Ishikawa (cell line): ENCODE data around the gene CCIN.

Experiments
- CEBPB ChIP-seq: IDR thresholded peaks from 2 replicates; pipeline ENCODE4 v1.6.1; 2012
- CREB1 ChIP-seq: IDR thresholded peaks from 2 replicates; pipeline ENCODE4 v1.6.1; 2012; ENCODE audit warnings: low read depth
- EP300 ChIP-seq: IDR thresholded peaks from 2 replicates; pipeline ENCODE4 v1.6.1; 2012; ENCODE audit warnings: borderline replicate concordance
- FOXM1 ChIP-seq: IDR thresholded peaks from 2 replicates; pipeline ENCODE4 v1.6.1; 2012; ENCODE audit warnings: low read depth, borderline replicate concordance
- RAD21 ChIP-seq: IDR thresholded peaks from 2 replicates; pipeline ENCODE4 v1.6.1; 2012; ENCODE audit warnings: low read depth
- REST ChIP-seq: IDR thresholded peaks from 2 replicates; pipeline ENCODE4 v1.6.1; 2012; ENCODE audit warnings: low read depth, mild to moderate bottlenecking
- TAF1 ChIP-seq: IDR thresholded peaks from 2 replicates; pipeline ENCODE4 v1.6.1; 2012; ENCODE audit warnings: low read depth, mild to moderate bottlenecking
- TEAD4 ChIP-seq: IDR thresholded peaks from 2 replicates; pipeline ENCODE4 v1.6.1; 2012
- YY1 ChIP-seq: IDR thresholded peaks from 2 replicates; pipeline ENCODE4 v1.6.1; 2012; ENCODE audit warnings: low read depth
- ZBTB7A ChIP-seq: IDR thresholded peaks from 2 replicates; pipeline ENCODE4 v1.6.1; 2012; ENCODE audit warnings: low read depth
- TF ChIP-seq, protein P1 (sequence below): IDR thresholded peaks from 2 replicates; pipeline ENCODE4 v1.6.1; 2012

- TF ChIP-seq CREB1 (no peak), EP300 (no peak), FOXM1 (no peak), ZBTB7A (no peak), RAD21 (no peak), TAF1 (no peak), CEBPB (no peak), YY1 (no peak), REST (no peak), TEAD4 (no peak)
- TF ChIP-seq, protein P1, sequence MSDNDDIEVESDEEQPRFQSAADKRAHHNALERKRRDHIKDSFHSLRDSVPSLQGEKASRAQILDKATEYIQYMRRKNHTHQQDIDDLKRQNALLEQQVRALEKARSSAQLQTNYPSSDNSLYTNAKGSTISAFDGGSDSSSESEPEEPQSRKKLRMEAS, result no peak
Measured at GRCh38 chr9:36170531-36170930, 1.3 kb downstream of the CCIN start.
